GM12878 (cell line): ENCODE measurements around the gene ZNF213. TPM values are rescaled to one million over a fixed set of nuclear protein-coding genes. Genes with fewer than 3 reads are reported as not detected.
A peak's percentile ranks its signal among the peaks of the same experiment; 100 is the strongest.

ENCODE experiments used
- E2F8 ChIP-seq: fragments of 450-650 bp; IDR thresholded peaks from 2 replicates; pipeline ENCODE4 v1.6.1; 2018; ENCODE audit warnings: mild to moderate bottlenecking, low read depth, moderate library complexity; ENCODE audit not compliant: partially characterized antibody
- GABPA ChIP-seq: IDR thresholded peaks from 2 replicates; pipeline ENCODE4 v1.6.1; 2014; ENCODE audit warnings: antibody characterized with exemption, low read depth, mild to moderate bottlenecking, inconsistent platforms
- HDGF ChIP-seq: fragments of 450-650 bp; IDR thresholded peaks from 2 replicates; pipeline ENCODE4 v1.6.1; 2016; ENCODE audit warnings: antibody characterized with exemption
- IKZF2 ChIP-seq, 2 experiments: fragments of 450-650 bp; IDR thresholded peaks; 2 replicates each; pipeline ENCODE4 v1.6.1; 2017; ENCODE audit warnings: mild to moderate bottlenecking in 2 of 2, moderate library complexity in 2 of 2
- IRF3 ChIP-seq: fragments of 450-650 bp; IDR thresholded peaks from 2 replicates; pipeline ENCODE4 v1.6.1; 2014; ENCODE audit warnings: mild to moderate bottlenecking
- KLF5 ChIP-seq: fragments of 450-650 bp; IDR thresholded peaks from 2 replicates; pipeline ENCODE4 v1.6.1; 2014; ENCODE audit warnings: mild to moderate bottlenecking; ENCODE audit not compliant: partially characterized antibody
- MXI1 ChIP-seq: fragments of 150-350 bp; IDR thresholded peaks from 2 replicates; pipeline ENCODE4 v1.6.1; 2011; ENCODE audit warnings: low read depth, mild to moderate bottlenecking, inconsistent platforms, low read length, improper control_type of control experiment
- NRF1 ChIP-seq: conservative IDR thresholded peaks from 2 replicates; pipeline ENCODE4 v1.6.1; 2011; ENCODE audit warnings: mild to moderate bottlenecking, low read depth, low read length, improper control_type of control experiment
- PBX3 ChIP-seq: IDR thresholded peaks from 2 replicates; pipeline ENCODE4 v1.6.1; 2011; ENCODE audit warnings: mild to moderate bottlenecking, low read depth, low read length, moderate library complexity; ENCODE audit not compliant: insufficient replicate concordance
- RCOR1 ChIP-seq: conservative IDR thresholded peaks from 2 replicates; pipeline ENCODE4 v1.6.1; 2012; ENCODE audit warnings: low read depth, low read length, improper control_type of control experiment
- RELA ChIP-seq: fragments of 450-650 bp; IDR thresholded peaks from 2 replicates; pipeline ENCODE4 v1.8.0; 2014; ENCODE audit warnings: borderline replicate concordance; ENCODE audit not compliant: partially characterized antibody
- SREBF2 ChIP-seq: IDR thresholded peaks from 2 replicates; pipeline ENCODE4 v1.6.1; 2012; ENCODE audit warnings: mild to moderate bottlenecking, low read length
- SUZ12 ChIP-seq: fragments of 200-600 bp; sonication (generic); IDR thresholded peaks from one replicate; pipeline ENCODE4 v1.6.1; 2018; ENCODE audit warnings: antibody characterized with exemption, mild to moderate bottlenecking; ENCODE audit not compliant: unreplicated experiment
- TAF1 ChIP-seq: IDR thresholded peaks from 2 replicates; pipeline ENCODE4 v1.6.1; 2011; ENCODE audit warnings: mild to moderate bottlenecking, low read depth, low read length, borderline replicate concordance
- ZBTB40 ChIP-seq: fragments of 450-650 bp; IDR thresholded peaks from 2 replicates; pipeline ENCODE4 v1.6.1; 2016; ENCODE audit warnings: mild to moderate bottlenecking, moderate library complexity, borderline replicate concordance
- ZNF274 ChIP-seq: IDR thresholded peaks from one replicate; pipeline ENCODE4 v1.8.0; 2011; ENCODE audit not compliant: insufficient read length, insufficient read depth
- polyA plus RNA-seq, 11 experiments: library from polyadenylated mRNA; depleted of rRNA in 4 of 11; unstranded in 6 of 11; stranded (reverse) in 5 of 11; fragments of >200 nt; fragmentation: Nextera tagmentation in 4 of 11; fragmentation: Illumina TruSeq in 1 of 11; extraction: Ambion mirVana in 4 of 11; extraction: Trizol in 1 of 11; gene quantifications; 1 replicate in 1 of 11; 2 replicates in 10 of 11; pipeline versions ENCODE4 v1.2.1 to v1.2.3, GENCODE V29; 2011 to 2016; ENCODE audit warnings: inconsistent platforms in 2 of 11, missing spikeins in 2 of 11, low read depth in 1 of 11
- total RNA-seq, 4 experiments: library from RNA; depleted of rRNA in 3 of 4; stranded (reverse); fragments of >200 nt in 3 of 4; fragmentation: Illumina TruSeq in 1 of 4; extraction: Trizol in 1 of 4; gene quantifications; 2 replicates each; pipeline versions ENCODE4 v1.2.1 to v1.2.3, GENCODE V29; 2013 to 2021
- TF ChIP-seq, protein P1 (sequence below): fragments of 450-650 bp; IDR thresholded peaks from 2 replicates; pipeline ENCODE4 v1.6.1; 2016; ENCODE audit warnings: mild to moderate bottlenecking
- TF ChIP-seq, protein P2 (sequence below): IDR thresholded peaks from 2 replicates; pipeline ENCODE4 v1.6.1; 2012; ENCODE audit warnings: low read depth, low read length, improper control_type of control experiment

The ZNF213 gene
- total and polyA plus RNA-seq, 10 of the 15 experiments (the other 5 are each of a cell fraction or from before 2014, with no cell fraction given), result 0.53 to 9.4 (median 1.1) TPM

DNA sequence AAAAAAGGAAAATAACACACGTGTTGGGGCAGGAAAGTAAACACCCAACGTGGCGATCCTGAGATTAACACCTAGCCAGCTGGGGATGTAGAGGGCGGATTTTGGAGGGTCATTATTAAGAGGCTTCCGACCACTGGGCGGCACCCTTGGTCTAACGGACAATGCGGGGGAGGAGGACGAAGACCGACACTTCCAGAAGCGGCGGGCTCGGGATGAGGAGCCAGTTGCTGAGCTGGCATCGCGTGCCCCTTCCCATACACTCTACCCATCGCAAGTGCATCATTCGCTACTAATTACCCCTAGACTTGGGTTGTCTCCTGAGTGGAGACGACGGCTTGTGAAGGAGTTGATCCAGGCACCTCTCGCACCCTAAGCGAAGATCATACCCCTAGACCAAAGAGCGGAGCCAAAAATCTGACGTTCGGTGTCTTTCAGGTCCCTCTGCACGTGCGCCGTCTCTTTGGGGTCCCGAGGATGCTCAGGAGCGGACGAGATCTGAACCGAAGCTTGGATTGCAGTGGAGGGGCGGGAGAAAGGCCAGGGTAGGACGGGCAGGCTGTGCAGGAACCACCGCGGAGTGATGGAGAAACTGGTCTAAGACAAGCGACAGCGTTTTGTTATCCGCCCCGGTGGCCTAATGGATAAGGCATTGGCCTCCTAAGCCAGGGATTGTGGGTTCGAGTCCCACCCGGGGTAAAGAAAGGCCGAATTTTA, 17.6 kb downstream of the ZNF213 start (continued):
- TF ChIP-seq SUZ12 (no peak), PBX3 (no peak), ZBTB40 (peak; percentile 77; the same call in 1 of the 2 replicates), RELA (peak; percentile 34), IRF3 (no peak), E2F8 (no peak), SREBF2 (peak; percentile 91), ZNF274 (no peak), IKZF2 (IDR thresholded peaks at IDR 0.05) (peak; percentile 63 to 72; a peak in 2 of 4 replicates), KLF5 (peak; percentile 45), GABPA (no peak), TAF1 (no peak), RCOR1 (0 out of 2 replicates have a peak, but pooled peaks have one; percentile 13), MXI1 (peak; percentile 49; the same call in 1 of the 2 replicates), HDGF (no peak), NRF1 (0 out of 2 replicates have a peak, but pooled peaks have one; percentile 9)
- TF ChIP-seq, protein P1, sequence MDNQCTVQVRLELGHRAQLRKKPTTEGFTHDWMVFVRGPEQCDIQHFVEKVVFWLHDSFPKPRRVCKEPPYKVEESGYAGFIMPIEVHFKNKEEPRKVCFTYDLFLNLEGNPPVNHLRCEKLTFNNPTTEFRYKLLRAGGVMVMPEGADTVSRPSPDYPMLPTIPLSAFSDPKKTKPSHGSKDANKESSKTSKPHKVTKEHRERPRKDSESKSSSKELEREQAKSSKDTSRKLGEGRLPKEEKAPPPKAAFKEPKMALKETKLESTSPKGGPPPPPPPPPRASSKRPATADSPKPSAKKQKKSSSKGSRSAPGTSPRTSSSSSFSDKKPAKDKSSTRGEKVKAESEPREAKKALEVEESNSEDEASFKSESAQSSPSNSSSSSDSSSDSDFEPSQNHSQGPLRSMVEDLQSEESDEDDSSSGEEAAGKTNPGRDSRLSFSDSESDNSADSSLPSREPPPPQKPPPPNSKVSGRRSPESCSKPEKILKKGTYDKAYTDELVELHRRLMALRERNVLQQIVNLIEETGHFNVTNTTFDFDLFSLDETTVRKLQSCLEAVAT, result 0 out of 2 replicates have a peak, but pooled peaks have one; percentile 20
- TF ChIP-seq, protein P2, sequence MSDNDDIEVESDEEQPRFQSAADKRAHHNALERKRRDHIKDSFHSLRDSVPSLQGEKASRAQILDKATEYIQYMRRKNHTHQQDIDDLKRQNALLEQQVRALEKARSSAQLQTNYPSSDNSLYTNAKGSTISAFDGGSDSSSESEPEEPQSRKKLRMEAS, result 0 out of 2 replicates have a peak, but pooled peaks have one; percentile 56
